Effector memory CD4-positive, alpha-beta T cell (primary cell): ENCODE data around the gene PLPP4.

Experiments used
- DNase-seq, 3 donors: peaks; one replicate each; pipeline ENCODE4 v3.0.0-alpha.2; 2020
- H3K27ac ChIP-seq: 2 replicates; pipeline ENCODE4 v1.7.0; 2013; ENCODE audit warnings: mild to moderate bottlenecking, low read length, moderate library complexity; ENCODE audit not compliant: insufficient read depth, poor library complexity, severe bottlenecking
- H3K27me3 ChIP-seq: replicated peaks from 2 replicates; pipeline ENCODE4 v1.7.0; 2013; ENCODE audit warnings: mild to moderate bottlenecking, low read length; ENCODE audit not compliant: insufficient read depth, control insufficient read depth, poor library complexity, severe bottlenecking
- H3K36me3 ChIP-seq: 2 replicates; pipeline ENCODE4 v1.7.0; 2013; ENCODE audit warnings: mild to moderate bottlenecking, low read length, moderate library complexity; ENCODE audit not compliant: control insufficient read depth, insufficient read depth
- H3K4me1 ChIP-seq: 2 replicates; pipeline ENCODE4 v1.7.0; 2013; ENCODE audit warnings: low read length, mild to moderate bottlenecking; ENCODE audit not compliant: control insufficient read depth, insufficient read depth, poor library complexity, severe bottlenecking
- H3K4me3 ChIP-seq: 2 replicates; pipeline ENCODE4 v1.7.0; 2013; ENCODE audit warnings: low read length, low read depth, mild to moderate bottlenecking; ENCODE audit not compliant: insufficient read depth, poor library complexity, severe bottlenecking
- H3K9me3 ChIP-seq: 2 replicates; pipeline ENCODE4 v1.7.0; 2013; ENCODE audit warnings: mild to moderate bottlenecking, low read length, moderate library complexity; ENCODE audit not compliant: control insufficient read depth

The PLPP4 gene

GRCh38 chr10:120609006-120609405 lies 152.0 kb downstream of the PLPP4 start:
- no peaks in the 10 kb centered on the region for H3K9me3 ChIP-seq
- no peaks in the 10 kb centered on the region for H3K36me3 ChIP-seq
- no peaks in the 10 kb centered on the region for H3K27me3 ChIP-seq
- H3K4me3 ChIP-seq = no peak overlapping the region
- DNase-seq = no peak
- H3K4me1 ChIP-seq = no peaks in the 10 kb centered on the region
- H3K27ac ChIP-seq = no peak overlapping the region

- DNase-seq = no peak
- Histone ChIP-seq H3K36me3 (no peaks in the 10 kb centered on the region), H3K27me3 (no peaks in the 10 kb centered on the region), H3K27ac (no peak overlapping the region), H3K4me1 (no peaks in the 10 kb centered on the region), H3K4me3 (no peak overlapping the region), H3K9me3 (no peaks in the 10 kb centered on the region)
Measured at GRCh38 chr10:120610791-120611190, 153.8 kb downstream of the PLPP4 start.

DNA sequence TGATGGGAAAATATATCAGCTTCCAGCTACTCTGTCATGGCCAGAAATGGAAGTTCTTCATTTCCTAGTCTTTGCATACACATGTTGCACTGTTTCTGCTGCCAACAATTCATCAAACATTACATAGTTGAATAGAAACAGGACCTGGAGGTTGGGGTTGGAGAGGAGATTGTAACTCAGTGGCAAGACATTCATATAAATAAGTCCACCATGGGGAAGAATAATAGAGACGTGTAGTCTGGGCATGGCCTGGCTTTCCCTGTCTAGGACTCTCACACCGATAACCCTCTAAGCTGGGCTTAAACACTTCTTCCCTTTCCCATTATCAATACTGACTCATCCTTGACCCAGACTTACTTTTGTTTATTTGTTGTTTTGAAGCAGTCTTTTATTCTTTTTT lies 155.7 kb downstream of the PLPP4 start:
- H3K27ac ChIP-seq = no peak overlapping the region
- no peaks in the 10 kb centered on the region for H3K4me1 ChIP-seq
- no peaks in the 10 kb centered on the region for H3K9me3 ChIP-seq
- no peak for DNase-seq
- no peaks in the 10 kb centered on the region for H3K27me3 ChIP-seq
- no peak overlapping the region for H3K4me3 ChIP-seq
- H3K36me3 ChIP-seq = no peaks in the 10 kb centered on the region

DNA sequence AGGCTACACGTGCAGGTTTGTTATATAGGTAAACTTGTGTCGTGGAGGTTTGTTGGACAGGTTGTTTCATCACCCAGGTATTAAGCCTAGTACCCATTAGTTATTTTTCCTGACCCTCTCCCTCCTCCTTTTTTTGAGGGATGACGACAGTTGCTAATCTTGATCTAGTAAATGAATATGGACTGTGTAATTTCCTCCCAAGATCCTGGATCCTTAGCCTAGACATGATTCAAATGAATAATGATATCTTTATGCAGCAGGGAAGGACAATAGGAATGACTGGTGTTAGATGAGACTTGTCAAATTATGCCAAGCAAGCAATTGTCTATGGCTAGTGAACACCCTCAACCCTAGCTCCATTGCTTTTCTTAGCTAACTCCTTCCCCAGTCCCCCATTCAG lies 156.2 kb downstream of the PLPP4 start:
- no peaks in the 10 kb centered on the region for H3K4me1 ChIP-seq
- no peak overlapping the region for H3K27ac ChIP-seq
- no peaks in the 10 kb centered on the region for H3K9me3 ChIP-seq
- no peaks in the 10 kb centered on the region for H3K36me3 ChIP-seq
- H3K4me3 ChIP-seq = no peak overlapping the region
- no peaks in the 10 kb centered on the region for H3K27me3 ChIP-seq
- DNase-seq = no peak

GRCh38 chr10:120614680-120615079 lies 157.7 kb downstream of the PLPP4 start:
- Histone ChIP-seq H3K4me3 (no peak overlapping the region), H3K9me3 (no peaks in the 10 kb centered on the region), H3K27me3 (no peaks in the 10 kb centered on the region), H3K4me1 (no peaks in the 10 kb centered on the region), H3K36me3 (no peaks in the 10 kb centered on the region), H3K27ac (no peak overlapping the region)
- DNase-seq = no peak

- Histone ChIP-seq H3K9me3 (no peaks in the 10 kb centered on the region), H3K27ac (no peak overlapping the region), H3K4me1 (no peaks in the 10 kb centered on the region), H3K27me3 (no peaks in the 10 kb centered on the region), H3K36me3 (no peaks in the 10 kb centered on the region), H3K4me3 (no peak overlapping the region)
- DNase-seq = no peak
Measured at GRCh38 chr10:120616311-120616911, 159.4 kb downstream of the PLPP4 start.

- H3K4me1 ChIP-seq = no peaks in the 10 kb centered on the region
- no peak overlapping the region for H3K27ac ChIP-seq
- no peaks in the 10 kb centered on the region for H3K36me3 ChIP-seq
- no peaks in the 10 kb centered on the region for H3K9me3 ChIP-seq
- no peak for DNase-seq
- H3K4me3 ChIP-seq = no peak overlapping the region
- no peaks in the 10 kb centered on the region for H3K27me3 ChIP-seq
Measured at GRCh38 chr10:120628197-120628596, 171.2 kb downstream of the PLPP4 start.

DNA sequence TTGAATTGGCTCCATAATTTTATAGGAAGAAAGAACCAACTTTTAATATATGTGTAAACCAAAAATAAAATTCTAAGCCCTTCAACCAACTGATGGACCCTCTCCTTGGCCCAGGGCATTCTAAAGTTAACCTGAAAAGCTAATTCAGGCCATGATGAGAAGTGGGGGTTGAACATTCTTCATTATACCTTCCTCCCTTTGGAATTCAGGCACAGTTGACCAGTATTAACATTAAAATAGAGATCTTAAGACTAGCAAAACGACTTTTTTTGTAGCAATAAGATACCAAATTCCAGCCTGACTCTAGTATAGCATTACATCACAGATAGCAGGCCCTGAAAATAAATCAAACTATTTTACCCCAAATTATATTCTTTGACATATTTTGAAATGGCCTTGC lies 173.2 kb downstream of the PLPP4 start:
- Histone ChIP-seq H3K4me1 (no peaks in the 10 kb centered on the region), H3K27ac (no peak overlapping the region), H3K9me3 (no peaks in the 10 kb centered on the region), H3K36me3 (no peaks in the 10 kb centered on the region), H3K27me3 (no peaks in the 10 kb centered on the region), H3K4me3 (no peak overlapping the region)
- no peak for DNase-seq

- H3K36me3 ChIP-seq = no peaks in the 10 kb centered on the region
- DNase-seq = no peak
- no peak overlapping the region for H3K27ac ChIP-seq
- H3K27me3 ChIP-seq = no peaks in the 10 kb centered on the region
- H3K9me3 ChIP-seq = no peaks in the 10 kb centered on the region
- H3K4me3 ChIP-seq = no peak overlapping the region
- H3K4me1 ChIP-seq = no peaks in the 10 kb centered on the region
Measured at GRCh38 chr10:120632047-120632446, 175.0 kb downstream of the PLPP4 start.

GRCh38 chr10:120632942-120633341 lies 175.9 kb downstream of the PLPP4 start:
- no peak overlapping the region for H3K4me3 ChIP-seq
- no peaks in the 10 kb centered on the region for H3K9me3 ChIP-seq
- H3K36me3 ChIP-seq = no peaks in the 10 kb centered on the region
- no peak for DNase-seq
- no peak overlapping the region for H3K27ac ChIP-seq
- H3K4me1 ChIP-seq = no peaks in the 10 kb centered on the region
- no peaks in the 10 kb centered on the region for H3K27me3 ChIP-seq
